ENCODE measurements around the gene USP12.

USP12 gene

GRCh38 chr13:27039171-27039701 is 132.4 kb downstream of the USP12 start:
- H3K27ac Mint-ChIP-seq: no peak overlapping the region
- H3K9me3 Mint-ChIP-seq (ENCODE audit: low read depth): no peaks in the 10 kb centered on the region
- no peak overlapping the region for H3K4me3 Mint-ChIP-seq
- H3K4me1 Mint-ChIP-seq (ENCODE audit: low read depth): peaks cover 12% of the 10 kb centered on the region
- H3K27me3 Mint-ChIP-seq: peaks cover 5% of the 10 kb centered on the region
- H3K36me3 Mint-ChIP-seq: no peaks in the 10 kb centered on the region

GRCh38 chr13:27038323-27038722 is 133.3 kb downstream of the USP12 start:
- Mint-ChIP-seq H3K4me1 (ENCODE audit: low read depth) (peaks cover 6% of the 10 kb centered on the region), H3K27me3 (peaks cover 5% of the 10 kb centered on the region), H3K36me3 (no peaks in the 10 kb centered on the region), H3K4me3 (no peak overlapping the region), H3K27ac (no peak overlapping the region), H3K9me3 (ENCODE audit: low read depth) (no peaks in the 10 kb centered on the region)

- Mint-ChIP-seq H3K27ac (no peak overlapping the region), H3K4me1 (ENCODE audit: low read depth) (peaks cover 6% of the 10 kb centered on the region), H3K4me3 (no peak overlapping the region), H3K27me3 (peaks cover 5% of the 10 kb centered on the region), H3K9me3 (ENCODE audit: low read depth) (no peaks in the 10 kb centered on the region), H3K36me3 (no peaks in the 10 kb centered on the region)
These were observed 134.0 kb downstream of the USP12 start for GRCh38 chr13:27037571-27037970.

- Mint-ChIP-seq H3K4me1 (ENCODE audit: low read depth) (peaks cover 6% of the 10 kb centered on the region), H3K36me3 (no peaks in the 10 kb centered on the region), H3K9me3 (ENCODE audit: low read depth) (no peaks in the 10 kb centered on the region), H3K27ac (no peak overlapping the region), H3K27me3 (peaks cover 5% of the 10 kb centered on the region), H3K4me3 (no peak overlapping the region)
These were observed 134.4 kb downstream of the USP12 start for GRCh38 chr13:27037171-27037570.

GRCh38 chr13:27036236-27036981 is 135.2 kb downstream of the USP12 start:
- H3K4me1 Mint-ChIP-seq (ENCODE audit: low read depth): peaks cover 6% of the 10 kb centered on the region
- no peak overlapping the region for H3K27ac Mint-ChIP-seq
- H3K4me3 Mint-ChIP-seq: no peak overlapping the region
- peaks cover 5% of the 10 kb centered on the region for H3K27me3 Mint-ChIP-seq
- no peaks in the 10 kb centered on the region for H3K36me3 Mint-ChIP-seq
- no peaks in the 10 kb centered on the region for H3K9me3 Mint-ChIP-seq (ENCODE audit: low read depth)

- peaks cover 5% of the 10 kb centered on the region for H3K27me3 Mint-ChIP-seq
- H3K9me3 Mint-ChIP-seq (ENCODE audit: low read depth): no peaks in the 10 kb centered on the region
- H3K27ac Mint-ChIP-seq: no peak overlapping the region
- H3K4me1 Mint-ChIP-seq (ENCODE audit: low read depth): peaks cover 6% of the 10 kb centered on the region
- no peak overlapping the region for H3K4me3 Mint-ChIP-seq
- no peaks in the 10 kb centered on the region for H3K36me3 Mint-ChIP-seq
These were observed 135.7 kb downstream of the USP12 start for GRCh38 chr13:27035892-27036235.

- no peaks in the 10 kb centered on the region for H3K36me3 Mint-ChIP-seq
- H3K27me3 Mint-ChIP-seq: peaks cover 5% of the 10 kb centered on the region
- H3K27ac Mint-ChIP-seq: no peak overlapping the region
- peak overlapping the region; percentile 21 for H3K4me3 Mint-ChIP-seq
- peaks cover 6% of the 10 kb centered on the region for H3K4me1 Mint-ChIP-seq (ENCODE audit: low read depth)
- no peaks in the 10 kb centered on the region for H3K9me3 Mint-ChIP-seq (ENCODE audit: low read depth)
These were observed 136.9 kb downstream of the USP12 start for GRCh38 chr13:27034678-27035111.

- Mint-ChIP-seq H3K36me3 (no peaks in the 10 kb centered on the region), H3K27ac (no peak overlapping the region), H3K4me3 (no peak overlapping the region), H3K27me3 (no peaks in the 10 kb centered on the region), H3K9me3 (ENCODE audit: low read depth) (no peaks in the 10 kb centered on the region), H3K4me1 (ENCODE audit: low read depth) (peaks cover 1% of the 10 kb centered on the region)
These were observed 142.7 kb downstream of the USP12 start for GRCh38 chr13:27028683-27029480.

- H3K9me3 Mint-ChIP-seq (ENCODE audit: low read depth): no peaks in the 10 kb centered on the region
- peaks cover 1% of the 10 kb centered on the region for H3K4me1 Mint-ChIP-seq (ENCODE audit: low read depth)
- H3K4me3 Mint-ChIP-seq: no peak overlapping the region
- no peaks in the 10 kb centered on the region for H3K27me3 Mint-ChIP-seq
- no peak overlapping the region for H3K27ac Mint-ChIP-seq
- no peaks in the 10 kb centered on the region for H3K36me3 Mint-ChIP-seq
These were observed 144.4 kb downstream of the USP12 start for GRCh38 chr13:27027086-27027667.

- no peaks in the 10 kb centered on the region for H3K9me3 Mint-ChIP-seq (ENCODE audit: low read depth)
- H3K4me1 Mint-ChIP-seq (ENCODE audit: low read depth): peaks cover 1% of the 10 kb centered on the region
- H3K4me3 Mint-ChIP-seq: no peak overlapping the region
- no peak overlapping the region for H3K27ac Mint-ChIP-seq
- H3K36me3 Mint-ChIP-seq: no peaks in the 10 kb centered on the region
- no peaks in the 10 kb centered on the region for H3K27me3 Mint-ChIP-seq
These were observed 145.2 kb downstream of the USP12 start for GRCh38 chr13:27026396-27026795.

GRCh38 chr13:27024776-27025492 is 146.7 kb downstream of the USP12 start:
- peaks cover 2% of the 10 kb centered on the region for H3K27me3 Mint-ChIP-seq
- no peak overlapping the region for H3K27ac Mint-ChIP-seq
- H3K9me3 Mint-ChIP-seq (ENCODE audit: low read depth): no peaks in the 10 kb centered on the region
- H3K36me3 Mint-ChIP-seq: no peaks in the 10 kb centered on the region
- no peak overlapping the region for H3K4me3 Mint-ChIP-seq
- peaks cover 1% of the 10 kb centered on the region for H3K4me1 Mint-ChIP-seq (ENCODE audit: low read depth)

- H3K27me3 Mint-ChIP-seq: peaks cover 2% of the 10 kb centered on the region
- H3K9me3 Mint-ChIP-seq (ENCODE audit: low read depth): no peaks in the 10 kb centered on the region
- no peak overlapping the region for H3K27ac Mint-ChIP-seq
- peaks cover 1% of the 10 kb centered on the region for H3K4me1 Mint-ChIP-seq (ENCODE audit: low read depth)
- no peaks in the 10 kb centered on the region for H3K36me3 Mint-ChIP-seq
- no peak overlapping the region for H3K4me3 Mint-ChIP-seq
These were observed 147.5 kb downstream of the USP12 start for GRCh38 chr13:27024074-27024461.

GRCh38 chr13:27023385-27024073 is 148.1 kb downstream of the USP12 start:
- Mint-ChIP-seq H3K27ac (no peak overlapping the region), H3K36me3 (no peaks in the 10 kb centered on the region), H3K4me1 (ENCODE audit: low read depth) (peaks cover 1% of the 10 kb centered on the region), H3K9me3 (ENCODE audit: low read depth) (no peaks in the 10 kb centered on the region), H3K4me3 (no peak overlapping the region), H3K27me3 (peaks cover 2% of the 10 kb centered on the region)

- Mint-ChIP-seq H3K4me3 (no peak overlapping the region), H3K27me3 (peaks cover 2% of the 10 kb centered on the region), H3K36me3 (no peaks in the 10 kb centered on the region), H3K9me3 (ENCODE audit: low read depth) (no peaks in the 10 kb centered on the region), H3K4me1 (ENCODE audit: low read depth) (peaks cover 1% of the 10 kb centered on the region), H3K27ac (no peak overlapping the region)
These were observed 148.9 kb downstream of the USP12 start for GRCh38 chr13:27022571-27023311.

All from activated naive CD8-positive, alpha-beta T cell (primary cell).